Measurements from ENCODE around the gene CASP5.

The CASP5 gene

DNA sequence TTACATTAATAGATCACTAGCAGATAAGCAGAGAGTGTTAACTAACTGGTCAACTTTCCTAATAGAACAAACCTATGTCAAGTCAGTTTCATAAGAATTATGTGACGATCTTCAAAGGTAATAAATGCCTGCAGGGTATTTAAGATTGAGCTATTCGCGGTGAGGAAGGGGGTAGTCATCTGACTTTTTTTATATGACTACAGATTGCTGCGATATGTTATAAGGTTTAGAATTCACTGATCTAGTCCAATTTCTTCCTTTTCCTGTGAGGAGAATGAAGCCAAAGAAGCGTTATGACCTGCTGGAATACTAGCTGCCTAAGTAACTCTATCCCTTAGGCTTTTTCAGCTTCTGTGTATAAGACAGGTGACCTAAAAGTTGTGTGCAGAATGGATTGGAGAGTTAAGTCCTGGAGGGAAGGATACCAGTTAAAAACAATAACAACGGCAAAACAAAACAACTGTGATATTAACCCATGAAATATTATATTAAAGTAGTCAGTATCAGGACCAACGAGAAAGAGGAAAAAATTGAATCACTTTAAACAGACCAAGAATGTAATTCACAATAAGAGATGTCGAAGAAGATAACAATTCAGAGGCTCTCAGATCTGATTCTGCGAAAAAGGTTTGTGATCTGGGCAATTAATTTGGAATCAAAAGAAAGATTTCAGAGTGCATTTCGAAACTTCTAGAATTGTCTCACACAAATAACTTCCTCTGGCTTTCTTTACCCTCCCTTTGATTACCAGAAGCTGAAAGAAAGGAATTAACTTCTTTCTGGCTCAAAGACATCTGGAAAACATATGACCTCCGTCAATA lies 55.2 kb downstream of the CASP5 start:
- peak in 2 of 5 experiments; percentile 1 to 59 for DNase-seq

DNA sequence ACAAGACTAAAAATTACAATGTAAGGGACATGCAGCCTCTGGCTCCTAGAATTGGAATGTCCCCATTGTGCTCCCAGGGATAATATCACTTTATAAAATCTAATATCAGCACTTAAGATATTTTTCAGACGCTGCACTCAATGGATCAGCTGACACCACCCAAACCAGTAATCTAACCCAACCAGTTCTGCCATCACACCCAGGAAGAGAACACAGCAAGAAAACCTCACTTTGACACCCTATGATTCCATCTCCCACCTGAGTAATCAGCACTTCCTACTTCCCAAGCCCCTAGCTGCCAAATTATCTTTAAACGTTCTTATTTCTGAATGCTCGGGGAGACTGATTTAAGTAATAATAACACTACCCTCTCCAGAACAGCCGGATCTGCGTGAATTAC lies 57.2 kb downstream of the CASP5 start:
- no peak for DNase-seq

DNA sequence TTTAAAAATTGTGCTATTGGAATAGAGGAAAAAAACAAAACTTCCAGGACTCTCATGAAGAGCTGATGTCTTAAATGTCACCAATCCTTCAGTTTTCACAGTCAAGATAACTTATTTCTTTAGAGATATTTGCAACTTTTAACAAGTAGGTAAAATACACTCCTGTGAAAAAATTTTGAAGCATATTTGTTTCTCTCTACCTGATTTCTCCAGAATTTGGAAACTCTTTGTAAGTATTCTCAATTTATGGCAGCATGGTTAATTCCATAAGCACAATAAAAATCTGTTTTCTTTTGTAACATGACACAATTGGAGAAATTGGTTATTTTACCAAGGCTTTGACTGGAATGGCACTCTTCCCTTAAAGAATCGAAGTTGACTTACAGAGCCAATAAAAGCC lies 58.7 kb downstream of the CASP5 start:
- DNase-seq: no peak

GRCh38 chr11:104962852-104963251 lies 60.1 kb downstream of the CASP5 start:
- DNase-seq: no peak

DNA sequence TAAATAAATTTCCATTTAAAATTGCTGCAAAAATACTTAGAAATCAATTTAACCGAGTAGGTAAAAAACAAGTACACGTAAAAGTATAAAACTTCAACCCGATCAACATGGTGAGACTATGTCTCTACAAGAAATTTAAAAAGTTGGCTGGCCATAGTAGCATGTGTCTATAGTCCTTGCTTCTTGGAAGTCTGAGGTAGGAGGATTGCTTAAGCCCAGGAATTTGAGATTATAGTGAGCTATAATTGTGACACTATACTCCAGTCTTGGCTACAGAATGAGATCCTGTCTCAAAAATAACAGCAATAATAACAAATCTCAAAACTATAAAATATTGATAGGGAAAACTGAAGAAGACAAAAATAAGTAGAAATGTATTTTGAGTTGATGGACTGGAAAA lies 65.7 kb downstream of the CASP5 start:
- no peak for DNase-seq

- DNase-seq: no peak
Observed at GRCh38 chr11:104956528-104956927, 66.4 kb downstream of the CASP5 start.

GRCh38 chr11:104946907-104947306 lies 76.1 kb downstream of the CASP5 start:
- peak in 2 of 5 experiments; percentile 24 to 62 for DNase-seq

Data from T-helper 2 cell (primary cell).